ENCODE measurements around the gene IRF4.

- TF ChIP-seq CTCF (IDR thresholded peaks at IDR 0.05) (no peak), POLR2A (IDR thresholded peaks at IDR 0.05) (no peak)
Observed at GRCh38 chr6:402901-403658, 11.5 kb downstream of the IRF4 start.

Data from body of pancreas (tissue), 4 donors.